K562 (cell line): ENCODE measurements around the gene ZRANB1.

ENCODE experiments used
- BRCA1 ChIP-seq, 2 experiments: fragments of 450-650 bp in 1 of 2; sonication (generic) in 1 of 2; formaldehyde crosslinking in 1 of 2; IDR thresholded peaks; 2 replicates each; pipeline versions ENCODE4 v1.5.0 to v1.6.1; 2017 to 2020; ENCODE audit warnings: mild to moderate bottlenecking in 1 of 2, missing genetic modification reagents in 1 of 2
- CBX1 ChIP-seq: sonication (generic); IDR thresholded peaks from 2 replicates; pipeline ENCODE4 v1.6.1; 2016; ENCODE audit warnings: antibody characterized with exemption, low read depth, mild to moderate bottlenecking
- CREB1 ChIP-seq, 2 experiments: sonication (generic) in 1 of 2; formaldehyde crosslinking in 1 of 2; IDR thresholded peaks; 2 replicates each; pipeline versions ENCODE4 v1.6.1 to v1.8.0; 2012 to 2022; ENCODE audit warnings: inconsistent platforms in 1 of 2, mild to moderate bottlenecking in 1 of 2, missing genetic modification reagents in 1 of 2, moderate library complexity in 1 of 2
- KDM1A ChIP-seq, 2 experiments: fragments of 450-650 bp; IDR thresholded peaks; 2 replicates each; pipeline ENCODE4 v1.6.1; 2016; ENCODE audit warnings: mild to moderate bottlenecking in 2 of 2
- RAD21 ChIP-seq, 2 experiments: fragments of 250-450 bp in 1 of 2; fragments of 450-650 bp in 1 of 2; sonication (Bioruptor Pico) in 1 of 2; formaldehyde crosslinking in 1 of 2; IDR thresholded peaks in 1 of 2; conservative IDR thresholded peaks in 1 of 2; 2 replicates each; pipeline versions ENCODE4 v1.4.0 to v1.8.0; 2020 to 2022; ENCODE audit warnings: mild to moderate bottlenecking in 2 of 2, moderate library complexity in 1 of 2
- SIN3B ChIP-seq: fragments of 450-650 bp; IDR thresholded peaks from 2 replicates; pipeline ENCODE4 v1.6.1; 2017; ENCODE audit warnings: low read depth, mild to moderate bottlenecking, moderate library complexity
- SMC3 ChIP-seq: conservative IDR thresholded peaks from 2 replicates; pipeline ENCODE4 v1.6.1; 2011; ENCODE audit warnings: low read depth, low read length, improper control_type of control experiment; ENCODE audit not compliant: insufficient read depth
- SRSF9 ChIP-seq: fragments of 200-400 bp; formaldehyde crosslinking; IDR thresholded peaks from 2 replicates; pipeline ENCODE4 v1.6.1; 2017; ENCODE audit warnings: low read depth, low read length, borderline replicate concordance
- ZNF274 ChIP-seq: IDR thresholded peaks from 2 replicates; pipeline ENCODE4 v1.6.1; 2011; ENCODE audit warnings: low read depth, mild to moderate bottlenecking, low read length, moderate library complexity, borderline replicate concordance
- ZNF316 ChIP-seq: fragments of 450-650 bp; IDR thresholded peaks from 2 replicates; pipeline ENCODE4 v1.6.1; 2016
- ZNF695 ChIP-seq: fragments of 450-650 bp; formaldehyde crosslinking; IDR thresholded peaks from 2 replicates; pipeline ENCODE4 v1.4.0; 2020; ENCODE audit warnings: mild to moderate bottlenecking, moderate library complexity
- TF ChIP-seq, protein P1 (sequence below), 2 experiments: fragments of 450-650 bp in 1 of 2; sonication (generic) in 1 of 2; formaldehyde crosslinking; conservative IDR thresholded peaks; 2 replicates each; pipeline versions ENCODE4 v1.4.0 to v1.8.1; 2020 to 2022; ENCODE audit warnings: mild to moderate bottlenecking in 1 of 2, missing genetic modification reagents in 1 of 2

GRCh38 chr10:124912101-124912886 is 29.6 kb upstream of the ZRANB1 start:
- TF ChIP-seq CBX1, result no peak
- no peak for TF ChIP-seq CREB1 (IDR thresholded peaks at IDR 0.05)
- TF ChIP-seq CREB1 (CRISPR knock-in tag; IDR thresholded peaks at IDR 0.05), result no peak
- TF ChIP-seq KDM1A (IDR thresholded peaks at IDR 0.05), result no peak
- TF ChIP-seq ZNF316, result no peak
- TF ChIP-seq ZNF274, result no peak
- TF ChIP-seq RAD21 (CRISPR knock-in tag; conservative IDR thresholded peaks at IDR 0.05 in 1 of 2, IDR thresholded peaks at IDR 0.05 in 1 of 2), result no peak
- TF ChIP-seq SRSF9, result no peak
- TF ChIP-seq BRCA1 (IDR thresholded peaks at IDR 0.05), result no peak
- TF ChIP-seq BRCA1 (CRISPR knock-in tag; IDR thresholded peaks at IDR 0.05), result no peak
- TF ChIP-seq SMC3, result no peak
- TF ChIP-seq, protein P1, sequence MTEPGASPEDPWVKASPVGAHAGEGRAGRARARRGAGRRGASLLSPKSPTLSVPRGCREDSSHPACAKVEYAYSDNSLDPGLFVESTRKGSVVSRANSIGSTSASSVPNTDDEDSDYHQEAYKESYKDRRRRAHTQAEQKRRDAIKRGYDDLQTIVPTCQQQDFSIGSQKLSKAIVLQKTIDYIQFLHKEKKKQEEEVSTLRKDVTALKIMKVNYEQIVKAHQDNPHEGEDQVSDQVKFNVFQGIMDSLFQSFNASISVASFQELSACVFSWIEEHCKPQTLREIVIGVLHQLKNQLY (CRISPR knock-in tag; conservative IDR thresholded peaks at IDR 0.05), result no peak
- no peak for TF ChIP-seq SIN3B
- TF ChIP-seq ZNF695 (CRISPR knock-in tag), result no peak
